ENCODE measurements around the gene PCDHA13.
A peak's percentile ranks its signal among the peaks of the same experiment; 100 is the strongest.
"Not testable (repeated sequence)": the region's sequence is repeated elsewhere in the genome, so short reads cannot be mapped to it uniquely, and the experiment has no call there.

Gene PCDHA13

GRCh38 chr5:140869555-140869886 lies 12.4 kb upstream of the PCDHA13 start:
- DNase-seq = no peak

- DNase-seq = no peak
These were observed 11.4 kb upstream of the PCDHA13 start for GRCh38 chr5:140870221-140871201.

- DNase-seq = no peak
These were observed 6.5 kb upstream of the PCDHA13 start, which contains the start of gene PCDHA12 for GRCh38 chr5:140875085-140876065. Gene PCDHA12, plus strand, starts transcription at chr5:140875308. Its CDS starts 165 bp downstream, at chr5:140875473.

DNA sequence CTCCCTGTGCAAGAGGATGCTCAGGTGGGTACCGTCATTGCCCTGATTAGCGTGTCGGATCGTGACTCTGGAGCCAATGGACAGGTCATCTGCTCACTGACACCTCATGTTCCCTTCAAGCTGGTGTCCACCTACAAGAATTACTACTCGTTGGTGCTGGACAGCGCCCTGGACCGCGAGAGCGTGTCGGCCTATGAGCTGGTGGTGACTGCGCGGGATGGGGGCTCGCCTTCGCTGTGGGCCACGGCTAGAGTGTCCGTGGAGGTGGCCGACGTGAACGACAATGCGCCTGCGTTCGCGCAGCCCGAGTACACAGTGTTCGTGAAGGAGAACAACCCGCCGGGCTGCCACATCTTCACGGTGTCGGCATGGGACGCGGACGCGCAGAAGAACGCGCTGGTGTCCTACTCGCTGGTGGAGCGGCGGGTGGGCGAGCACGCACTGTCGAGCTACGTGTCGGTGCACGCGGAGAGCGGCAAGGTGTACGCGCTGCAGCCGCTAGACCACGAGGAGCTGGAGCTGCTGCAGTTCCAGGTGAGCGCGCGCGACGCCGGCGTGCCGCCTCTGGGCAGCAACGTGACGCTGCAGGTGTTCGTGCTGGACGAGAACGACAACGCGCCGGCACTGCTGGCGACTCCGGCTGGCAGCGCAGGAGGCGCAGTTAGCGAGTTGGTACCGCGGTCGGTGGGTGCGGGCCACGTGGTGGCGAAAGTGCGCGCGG lies 5.2 kb upstream of the PCDHA13 start:
- DNase-seq = not testable (repeated sequence)

GRCh38 chr5:140877262-140877581 lies 4.7 kb upstream of the PCDHA13 start:
- DNase-seq = no peak

GRCh38 chr5:140882591-140882899 lies 621 bp downstream of the PCDHA13 start:
- DNase-seq = no peak

DNA sequence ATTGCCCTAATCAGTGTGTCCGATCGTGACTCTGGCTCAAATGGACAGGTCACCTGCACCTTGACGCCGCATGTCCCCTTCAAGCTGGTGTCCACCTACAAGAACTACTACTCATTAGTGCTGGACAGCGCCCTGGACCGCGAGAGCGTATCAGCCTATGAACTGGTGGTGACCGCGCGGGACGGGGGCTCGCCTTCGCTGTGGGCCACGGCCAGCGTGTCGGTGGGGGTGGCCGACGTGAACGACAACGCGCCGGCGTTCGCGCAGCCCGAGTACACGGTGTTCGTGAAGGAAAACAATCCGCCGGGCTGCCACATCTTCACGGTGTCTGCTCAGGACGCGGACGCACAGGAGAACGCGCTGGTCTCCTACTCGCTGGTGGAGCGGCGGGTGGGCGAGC lies 1.4 kb downstream of the PCDHA13 start:
- no peak for DNase-seq

DNA sequence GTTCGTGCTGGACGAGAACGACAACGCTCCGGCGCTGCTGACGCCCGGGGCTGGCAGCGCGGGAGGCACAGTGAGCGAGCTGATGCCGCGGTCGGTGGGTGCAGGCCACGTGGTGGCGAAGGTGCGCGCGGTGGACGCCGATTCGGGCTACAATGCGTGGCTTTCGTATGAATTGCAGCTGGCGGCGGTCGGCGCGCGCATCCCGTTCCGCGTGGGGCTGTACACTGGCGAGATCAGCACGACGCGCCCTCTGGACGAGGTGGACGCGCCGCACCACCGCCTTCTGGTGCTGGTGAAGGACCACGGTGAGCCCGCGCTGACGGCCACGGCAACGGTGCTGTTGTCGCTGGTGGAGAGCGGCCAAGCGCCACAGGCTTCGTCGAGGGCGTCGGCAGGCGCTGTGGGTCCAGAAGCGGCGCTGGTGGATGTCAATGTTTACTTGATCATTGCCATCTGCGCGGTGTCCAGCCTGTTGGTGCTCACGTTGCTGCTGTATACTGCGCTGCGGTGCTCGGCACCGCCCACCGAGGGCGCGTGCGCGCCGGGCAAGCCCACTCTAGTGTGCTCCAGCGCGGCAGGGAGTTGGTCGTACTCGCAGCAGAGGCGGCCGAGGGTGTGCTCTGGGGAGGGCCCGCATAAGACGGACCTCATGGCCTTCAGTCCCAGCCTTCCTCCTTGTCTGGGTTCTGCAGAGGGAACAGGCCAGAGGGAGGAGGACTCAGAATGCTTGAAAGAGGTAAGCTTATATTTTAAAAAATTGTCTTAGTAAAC lies 2.2 kb downstream of the PCDHA13 start:
- no peak for DNase-seq

GRCh38 chr5:140916325-140916724 lies 34.4 kb downstream of the PCDHA13 start:
- DNase-seq = no peak

DNA sequence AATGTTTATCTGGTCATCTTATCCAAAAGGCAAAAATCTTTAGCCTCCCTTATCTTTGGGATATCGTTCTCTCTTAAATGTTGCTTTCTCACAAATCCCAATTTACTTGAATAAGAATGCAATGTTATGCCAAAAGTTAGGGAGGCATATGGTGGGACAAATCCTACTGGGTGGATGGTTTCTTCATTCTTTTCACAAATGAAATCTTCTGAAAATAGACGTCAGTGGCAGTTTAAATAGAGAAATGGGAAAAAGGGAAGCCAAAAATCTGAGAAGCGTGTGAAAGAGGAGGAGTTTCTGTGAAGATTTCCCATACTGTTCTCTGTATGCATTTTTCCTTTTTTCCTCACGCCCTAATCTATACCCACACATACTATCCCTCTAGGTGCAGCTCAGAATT lies 41.7 kb downstream of the PCDHA13 start:
- DNase-seq = no peak

DNA sequence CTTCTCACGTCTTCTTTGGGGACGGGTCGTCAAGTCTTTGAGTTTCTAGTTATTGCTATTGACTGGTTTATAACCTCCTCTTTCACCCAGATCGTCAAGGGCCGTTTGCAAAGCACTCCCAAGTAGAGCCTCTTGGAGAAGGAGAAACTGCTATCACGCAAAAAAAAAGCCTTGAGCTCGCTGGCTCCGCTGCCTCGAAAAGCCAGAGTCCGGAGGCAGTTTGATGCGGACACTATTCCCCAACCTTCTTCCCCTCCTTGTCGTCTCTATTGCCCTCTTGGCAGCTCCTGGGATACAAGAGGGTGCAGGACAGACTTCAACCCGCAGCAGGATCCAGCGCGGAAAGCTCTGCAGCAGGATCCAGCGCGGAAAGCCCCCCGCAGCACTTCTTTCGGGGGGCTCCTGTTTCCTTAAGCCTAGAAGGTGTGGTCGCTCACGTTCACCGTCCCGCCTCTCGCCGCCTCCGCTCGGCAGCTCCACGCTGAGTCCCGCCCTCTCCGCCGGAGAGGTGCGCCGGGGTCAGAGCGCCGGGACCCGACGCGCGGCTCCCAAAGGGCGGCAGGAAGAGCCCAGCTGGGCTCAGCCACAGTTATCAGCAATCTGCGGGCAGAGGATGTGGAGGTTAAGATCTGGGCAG lies 44.0 kb downstream of the PCDHA13 start, which contains the start of gene PCDHAC1:
TSS of gene PCDHAC1 (plus strand) at position 494 of the 637 bp plus-strand sequence. CDS start 594 bp downstream, outside the sequence.
- no peak for DNase-seq

DNA sequence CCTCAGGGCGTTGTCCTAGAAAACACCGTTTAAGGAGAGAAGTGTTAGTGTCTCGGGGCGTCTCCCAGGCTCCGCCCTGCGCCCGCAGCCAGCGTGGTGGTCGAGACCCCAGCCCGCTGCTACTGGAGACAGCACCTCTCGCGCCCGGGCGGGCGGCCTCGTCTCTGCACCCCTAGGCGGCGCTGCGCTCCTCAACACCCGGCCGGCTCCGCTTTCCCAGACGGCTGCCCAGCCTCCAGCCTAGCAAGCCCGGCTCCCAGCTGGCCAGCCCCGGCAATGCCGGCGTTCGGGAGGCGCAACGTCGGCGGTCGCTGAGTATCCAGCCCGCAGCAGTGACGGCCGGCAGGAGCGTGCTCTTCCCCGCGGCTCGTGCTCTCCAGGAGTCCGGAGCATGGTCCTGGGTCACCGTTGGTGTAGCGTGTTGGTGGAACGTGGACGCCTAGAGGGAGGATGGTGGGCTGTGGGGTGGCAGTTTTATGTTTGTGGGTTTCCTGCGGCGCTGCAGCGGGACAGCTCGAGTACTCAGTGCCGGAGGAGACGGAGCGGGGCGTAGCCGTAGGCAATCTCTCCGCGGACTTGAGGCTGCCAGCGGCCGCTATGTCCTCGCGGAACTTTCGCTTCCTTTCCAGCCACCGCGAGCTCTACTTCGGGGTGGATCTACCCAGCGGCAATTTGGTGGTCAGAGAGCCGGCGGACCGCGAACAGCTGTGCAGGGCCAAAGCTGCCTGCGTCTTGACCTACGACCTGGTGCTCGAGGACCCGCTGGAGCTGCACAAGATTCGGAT lies 44.7 kb downstream of the PCDHA13 start:
- peak; percentile 86 for DNase-seq

DNA sequence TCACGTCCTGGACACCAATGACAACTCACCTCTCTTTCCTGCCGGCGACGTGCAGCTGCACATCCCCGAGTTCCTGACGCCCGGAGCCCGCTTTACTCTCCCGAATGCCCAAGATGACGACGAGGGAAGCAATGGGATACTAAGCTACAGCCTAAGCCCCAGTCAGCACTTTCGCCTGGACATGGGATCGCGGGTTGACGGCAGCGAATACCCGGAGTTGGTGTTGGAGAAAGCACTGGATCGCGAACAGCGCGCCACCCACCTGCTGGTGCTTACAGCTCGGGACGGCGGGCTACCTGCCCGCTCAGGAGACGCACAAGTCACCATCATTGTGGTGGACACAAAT lies 45.3 kb downstream of the PCDHA13 start:
- no peak for DNase-seq

All from right forelimb (tissue), 1 donor.